NCI-H82 (cell line): ENCODE data around the gene CFAP299.
A peak's percentile ranks its signal among the peaks of the same experiment; 100 is the strongest.

Source experiments
- DNase-seq: peaks from one replicate; lab custom pipeline; 2025; lab: John Stamatoyannopoulos, UW

The CFAP299 gene

GRCh38 chr4:80390178-80390577 lies 54.6 kb downstream of the CFAP299 start:
- DNase-seq: no peak

- DNase-seq: peak; percentile 0
These were observed 57.9 kb downstream of the CFAP299 start for GRCh38 chr4:80393246-80393969.

- no peak for DNase-seq
These were observed 58.4 kb downstream of the CFAP299 start for GRCh38 chr4:80393970-80394250.

- DNase-seq: no peak
These were observed 71.7 kb downstream of the CFAP299 start for GRCh38 chr4:80407246-80407645.

- no peak for DNase-seq
These were observed 74.3 kb downstream of the CFAP299 start for GRCh38 chr4:80409809-80410208.

- no peak for DNase-seq
These were observed 76.8 kb downstream of the CFAP299 start for GRCh38 chr4:80412322-80412721.

- DNase-seq: no peak
These were observed 77.6 kb downstream of the CFAP299 start for GRCh38 chr4:80413086-80413485.

GRCh38 chr4:80417019-80417418 lies 81.5 kb downstream of the CFAP299 start:
- DNase-seq: no peak

GRCh38 chr4:80419946-80420345 lies 84.4 kb downstream of the CFAP299 start:
- DNase-seq: no peak

- no peak for DNase-seq
These were observed 85.1 kb downstream of the CFAP299 start for GRCh38 chr4:80420638-80421037.

- no peak for DNase-seq
These were observed 87.3 kb downstream of the CFAP299 start for GRCh38 chr4:80422727-80423404.

- DNase-seq: no peak
These were observed 88.2 kb downstream of the CFAP299 start for GRCh38 chr4:80423553-80424224.

- no peak for DNase-seq
These were observed 88.7 kb downstream of the CFAP299 start for GRCh38 chr4:80424225-80424581.

- DNase-seq: no peak
These were observed 89.9 kb downstream of the CFAP299 start for GRCh38 chr4:80425124-80426100.

GRCh38 chr4:80431203-80431965 lies 95.9 kb downstream of the CFAP299 start:
- DNase-seq: no peak

- no peak for DNase-seq
These were observed 98.7 kb downstream of the CFAP299 start for GRCh38 chr4:80434238-80434637.

- no peak for DNase-seq
These were observed 102.5 kb downstream of the CFAP299 start for GRCh38 chr4:80438016-80438415.

- peak; percentile 14 for DNase-seq
These were observed 103.9 kb downstream of the CFAP299 start for GRCh38 chr4:80439294-80440061.

GRCh38 chr4:80446248-80446647 lies 110.7 kb downstream of the CFAP299 start:
- DNase-seq: no peak

- DNase-seq: no peak
These were observed 111.1 kb downstream of the CFAP299 start for GRCh38 chr4:80446664-80447063.

- no peak for DNase-seq
These were observed 112.0 kb downstream of the CFAP299 start for GRCh38 chr4:80447493-80447892.
